GM19025 (cell line): ENCODE results near the gene GLS.
"Not testable (repeated sequence)": the region's sequence is repeated elsewhere in the genome, so short reads cannot be mapped to it uniquely, and the experiment has no call there.

Experiments
- ATAC-seq: cut with Tn5 transposase; IDR thresholded peaks from one replicate; pipeline ENCODE4 v1.9.1; 2021; ENCODE audit warnings: mild to moderate bottlenecking, low read depth, moderate library complexity; ENCODE audit not compliant: unreplicated experiment

Gene GLS

DNA sequence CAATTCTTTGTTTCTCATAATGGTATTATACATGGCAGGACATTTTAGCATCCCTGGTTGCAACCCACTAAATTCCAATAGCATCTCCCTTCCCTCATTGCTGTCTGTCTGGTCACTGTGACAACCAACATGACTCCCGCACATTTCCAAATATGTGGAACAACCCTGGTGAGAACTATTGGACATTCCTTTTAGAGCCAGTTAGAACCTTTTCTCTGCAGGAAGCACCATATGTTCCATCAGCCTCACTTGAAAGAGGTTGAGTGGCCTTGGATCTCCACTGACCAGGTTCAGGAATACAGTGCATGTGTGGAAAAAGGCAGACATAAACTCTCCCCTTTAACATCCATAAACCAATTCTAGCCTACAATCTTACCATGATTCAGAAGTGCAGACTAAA lies 25.9 kb upstream of the GLS start:
- no peak for ATAC-seq

DNA sequence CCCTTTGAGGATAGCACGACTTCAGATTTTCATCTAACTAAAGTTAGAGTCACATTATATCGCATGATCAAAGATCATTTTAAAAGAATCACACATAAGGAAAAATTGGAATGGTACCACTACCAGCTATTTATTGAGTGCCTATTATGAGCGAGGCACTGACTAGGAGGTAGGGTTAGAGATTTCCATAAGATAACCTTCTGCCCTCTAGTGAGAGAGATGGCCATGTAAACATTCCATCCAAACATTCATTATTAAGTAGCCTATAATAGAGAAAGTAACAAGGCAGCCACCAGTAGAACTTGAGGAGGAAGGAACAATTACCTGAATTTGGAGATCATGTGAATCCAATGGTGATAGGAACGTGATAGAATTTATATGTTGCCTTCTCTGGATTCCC lies 25.4 kb upstream of the GLS start:
- ATAC-seq, result no peak

DNA sequence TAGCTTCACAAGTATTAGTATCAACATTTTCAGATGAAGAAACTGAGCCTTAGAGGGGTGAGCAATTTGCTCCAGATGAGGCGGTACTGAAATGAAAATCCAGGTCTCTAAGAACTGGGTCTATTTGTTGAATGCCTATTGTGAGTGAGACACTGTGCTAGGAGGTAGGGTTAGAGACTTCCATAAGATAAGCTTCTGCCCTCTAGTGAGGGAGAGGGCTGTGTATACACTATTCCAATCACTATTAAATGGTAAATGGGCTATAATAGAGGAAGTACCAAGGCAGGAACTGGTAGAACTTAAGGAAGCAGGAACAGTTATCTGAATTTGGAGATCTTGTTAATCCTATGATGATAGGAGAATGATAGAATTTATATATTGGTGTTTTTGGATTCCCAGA lies 23.6 kb upstream of the GLS start:
- no peak for ATAC-seq

DNA sequence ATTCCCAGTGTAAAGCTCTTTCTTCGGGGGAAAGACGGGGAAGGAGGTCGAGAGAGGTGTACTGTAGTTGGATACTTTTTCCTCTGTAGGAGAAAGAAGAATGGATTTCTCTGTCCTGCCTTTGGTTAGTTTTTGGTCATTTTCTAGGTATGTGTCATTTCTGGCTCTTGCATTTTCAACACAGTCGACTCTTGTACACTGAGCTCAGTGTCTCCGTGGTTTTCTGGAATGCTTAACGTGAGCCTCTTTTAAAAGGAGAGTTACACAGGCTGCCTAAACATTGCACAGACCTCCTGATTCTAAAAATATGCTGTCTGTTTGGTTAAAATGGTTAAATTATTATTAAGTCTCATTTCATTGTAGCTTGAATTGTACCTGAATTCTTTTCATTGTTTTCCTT lies 21.8 kb upstream of the GLS start:
- ATAC-seq, result no peak

DNA sequence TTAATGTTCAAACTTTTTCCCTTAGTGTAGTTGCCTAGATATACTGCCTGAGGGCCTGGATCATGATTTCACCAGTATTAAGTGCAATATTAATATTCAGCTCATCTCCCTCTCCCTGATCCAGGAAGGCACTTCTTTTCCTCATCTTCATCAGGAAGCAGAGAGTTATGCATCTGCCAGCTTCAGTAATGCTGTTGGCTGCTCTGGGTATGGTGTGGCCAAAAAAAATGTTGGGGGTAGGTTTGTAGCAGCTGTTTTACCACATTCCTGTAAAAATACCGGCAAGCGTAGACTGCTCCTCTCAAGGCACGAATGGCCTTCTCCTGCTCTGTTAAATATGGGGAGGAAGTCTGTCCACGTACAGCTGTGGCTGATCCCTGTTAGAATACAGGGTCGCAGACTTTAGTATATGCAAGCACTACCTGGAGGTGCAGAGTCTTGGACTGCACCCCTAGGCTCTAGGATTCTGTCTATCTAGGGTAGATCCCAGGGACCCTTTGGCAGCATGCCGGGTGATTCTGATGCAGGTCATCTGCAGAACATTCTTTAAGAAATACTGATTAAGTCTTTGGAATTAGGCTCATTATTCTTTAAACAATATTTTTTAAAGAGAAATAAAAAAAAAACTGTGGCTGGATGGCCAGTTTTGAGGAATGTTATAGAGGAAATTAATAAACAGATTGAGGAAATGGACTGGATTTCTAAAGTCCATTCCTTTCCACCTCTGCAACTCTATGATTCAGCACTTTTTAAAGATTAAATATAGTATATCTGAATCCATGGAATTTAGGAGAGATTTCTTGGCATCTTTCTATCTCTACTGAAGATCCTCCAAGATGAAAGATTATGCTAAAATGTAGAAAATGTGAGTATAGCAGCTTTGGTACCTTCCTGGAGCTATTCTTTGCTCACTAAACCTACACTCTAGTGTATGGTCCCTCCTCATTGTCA lies 21.0 kb upstream of the GLS start:
- ATAC-seq, result no peak

DNA sequence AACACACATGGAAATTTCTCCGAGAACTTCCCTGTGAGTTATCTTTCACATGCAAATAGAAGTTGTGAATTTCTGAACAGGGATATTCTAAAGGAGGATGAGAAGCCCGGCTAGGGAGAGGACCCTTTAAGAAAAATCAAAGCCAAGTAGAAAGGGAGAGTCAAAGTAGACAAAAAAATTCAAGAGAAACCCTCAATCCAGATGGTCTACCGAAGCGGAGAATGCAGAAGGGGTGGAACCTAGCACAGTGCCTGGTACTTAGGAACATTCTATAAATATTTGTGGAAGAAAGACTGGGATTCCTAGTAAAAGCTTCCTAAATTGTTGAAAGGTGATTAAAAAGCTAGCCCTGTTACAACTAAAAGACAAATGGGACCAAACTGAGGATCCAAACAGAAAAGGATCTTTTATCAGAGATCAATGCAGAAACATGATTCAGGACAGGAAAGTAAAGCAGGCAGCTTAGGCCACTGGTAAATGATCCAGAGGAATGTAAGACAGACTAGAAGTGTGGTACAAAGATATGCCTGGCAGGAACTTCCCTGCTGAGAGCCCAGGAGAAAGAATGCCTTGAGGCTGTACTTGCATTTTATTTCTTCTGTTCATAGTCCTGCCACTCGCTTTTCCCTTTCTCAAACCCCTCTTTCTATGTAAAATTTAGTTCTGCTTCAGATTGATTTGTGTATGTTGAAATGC lies 19.5 kb upstream of the GLS start:
- no peak for ATAC-seq

DNA sequence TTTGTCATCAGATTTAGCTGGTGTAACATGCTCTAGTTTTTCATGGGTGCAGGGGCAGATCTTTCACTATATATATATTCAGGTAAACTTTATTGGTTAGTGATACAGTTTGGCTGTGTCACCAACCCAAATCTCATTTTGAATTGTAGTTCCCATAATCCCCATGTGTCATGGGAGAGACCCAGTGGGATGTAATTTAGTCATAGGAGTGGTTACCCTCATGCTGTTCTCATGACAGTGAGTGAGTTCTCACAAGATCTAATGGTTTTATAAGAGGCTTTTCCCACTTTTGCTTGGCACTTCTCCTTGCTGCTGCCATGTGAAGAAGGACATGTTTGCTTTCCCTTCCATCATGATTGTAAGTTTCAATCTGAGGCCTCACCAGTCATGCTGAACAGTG lies 18.5 kb upstream of the GLS start:
- not testable (repeated sequence) for ATAC-seq

DNA sequence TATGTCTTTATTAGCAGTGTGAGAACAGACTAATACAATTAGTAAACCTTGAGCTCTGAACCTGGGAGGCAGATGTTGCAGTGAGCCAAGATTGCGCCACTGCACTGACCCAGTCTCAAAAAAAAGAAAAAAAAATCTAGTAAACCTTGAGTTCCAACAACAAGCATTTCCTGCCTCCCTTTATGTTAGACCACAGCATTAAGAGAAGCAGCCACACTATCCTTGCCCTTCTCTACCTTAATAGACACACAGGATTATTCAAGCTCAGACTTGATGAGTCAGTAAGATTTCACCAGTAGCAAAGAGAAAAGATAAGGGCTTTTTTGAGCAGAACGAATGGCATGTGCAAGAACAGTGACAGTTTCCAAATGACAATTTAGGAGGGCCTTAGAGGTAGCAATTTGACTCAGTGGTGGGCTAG lies 18.0 kb upstream of the GLS start:
- no peak for ATAC-seq

DNA sequence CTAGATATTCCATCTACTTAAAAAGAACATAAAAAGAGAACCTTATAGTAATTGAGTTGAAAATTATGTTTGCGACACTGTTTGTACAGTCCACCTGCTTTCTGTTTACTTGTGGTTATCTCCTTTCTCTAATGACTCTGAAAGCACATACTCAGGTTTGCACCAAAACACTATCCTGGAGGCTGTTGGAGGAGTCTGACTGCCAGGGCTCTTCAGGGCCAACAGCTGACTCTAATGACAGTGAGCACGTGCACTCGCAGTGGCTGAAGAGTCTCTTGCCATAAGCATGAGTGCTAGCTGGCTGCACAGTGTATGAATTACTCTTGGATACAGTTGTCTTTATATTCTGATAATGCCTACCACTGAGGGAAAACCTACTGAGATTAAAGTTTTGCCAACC lies 16.7 kb upstream of the GLS start:
- no peak for ATAC-seq

DNA sequence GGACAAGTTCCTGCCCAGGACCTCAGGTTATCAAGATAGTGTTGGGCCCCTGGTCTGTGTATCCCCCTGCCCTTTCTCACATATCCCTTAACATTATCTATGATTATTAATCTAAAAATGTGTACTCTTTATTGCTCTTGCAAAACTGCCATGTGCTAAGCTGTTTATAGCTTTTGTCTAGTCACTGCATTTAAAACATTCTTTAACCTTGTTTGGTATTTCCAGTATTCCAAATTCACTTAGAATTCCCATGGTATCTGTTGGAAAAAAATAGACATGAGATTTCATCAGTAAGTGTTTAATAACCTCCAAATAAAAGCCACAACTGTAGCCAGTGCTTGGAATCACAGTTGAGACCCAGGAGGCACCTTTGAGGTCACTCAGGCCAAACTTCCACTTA lies 16.2 kb upstream of the GLS start:
- ATAC-seq, result no peak

DNA sequence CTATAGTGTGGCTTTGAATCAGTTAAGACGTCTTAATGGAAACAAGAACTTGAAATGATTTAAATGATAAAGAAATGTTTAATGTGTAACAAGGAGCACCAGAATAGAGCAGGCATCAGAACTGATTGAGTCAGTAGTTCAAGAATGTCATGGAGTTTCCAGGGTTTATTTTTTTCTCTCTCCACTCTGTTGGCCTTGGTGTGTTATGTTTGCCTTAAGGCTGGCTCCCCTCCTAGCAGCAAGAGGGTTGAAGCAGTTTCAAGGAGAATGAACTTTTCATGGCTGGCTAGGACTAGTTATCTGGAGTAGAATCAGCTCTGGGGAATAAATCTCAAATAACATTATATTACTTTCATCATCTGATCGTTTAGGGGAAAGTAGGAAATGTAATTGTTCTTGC lies 13.4 kb upstream of the GLS start:
- ATAC-seq, result no peak

DNA sequence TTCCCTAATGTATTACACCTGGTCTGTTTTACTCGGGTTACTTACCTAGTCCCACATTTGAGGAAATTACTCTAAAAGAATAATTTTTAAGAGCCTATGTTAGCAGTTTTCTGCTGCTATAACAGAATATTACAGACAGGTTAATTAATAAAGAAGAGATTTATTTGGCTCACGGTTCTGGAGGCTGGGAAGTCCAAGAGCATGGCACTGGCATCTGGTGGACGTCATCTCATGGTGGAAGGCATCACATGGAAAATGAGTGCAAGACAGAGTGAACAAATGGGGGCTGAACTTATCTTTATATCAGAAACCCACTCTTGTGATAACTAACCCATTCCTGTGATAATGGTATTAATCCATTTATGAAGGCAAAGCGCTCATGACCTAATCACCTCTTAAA lies 12.8 kb upstream of the GLS start:
- no peak for ATAC-seq

DNA sequence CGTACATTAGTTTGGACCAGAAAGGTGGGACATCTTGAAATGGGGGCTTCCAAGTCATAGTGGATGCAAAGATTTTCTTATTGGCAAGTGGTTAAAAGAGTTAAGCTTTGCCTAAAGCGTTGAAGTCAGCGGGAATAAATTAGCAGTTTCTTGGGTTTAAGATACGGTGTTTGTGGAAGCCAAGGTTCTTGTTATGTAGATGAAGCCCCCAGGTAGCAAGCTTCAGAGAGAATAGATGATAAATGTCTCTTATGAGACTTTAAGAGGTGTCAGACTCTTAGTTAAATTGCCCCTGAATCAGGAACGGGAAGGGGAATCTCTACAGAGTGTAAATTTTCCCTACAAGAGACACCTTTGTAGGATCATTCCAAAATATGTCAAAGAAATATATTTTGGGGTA lies 10.9 kb upstream of the GLS start:
- no peak for ATAC-seq

DNA sequence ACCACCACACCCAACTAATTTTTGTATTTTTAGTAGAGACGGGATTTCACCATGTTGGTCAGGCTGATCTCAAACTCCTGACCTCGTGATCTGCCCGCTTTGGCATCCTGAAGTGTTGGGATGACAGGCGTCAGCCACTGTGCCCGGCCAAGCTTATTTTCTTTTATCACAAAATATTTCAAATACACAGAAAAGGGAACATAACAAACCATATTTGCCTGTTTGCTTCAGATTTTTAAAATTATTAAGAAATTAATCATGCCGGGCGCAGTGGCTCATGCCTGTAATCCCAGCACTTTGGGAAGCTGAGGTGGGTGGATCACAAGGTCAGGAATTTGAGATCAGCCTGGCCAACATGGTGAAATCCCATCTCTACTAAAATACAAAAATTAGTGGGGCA lies 7.2 kb upstream of the GLS start:
- not testable (repeated sequence) for ATAC-seq

DNA sequence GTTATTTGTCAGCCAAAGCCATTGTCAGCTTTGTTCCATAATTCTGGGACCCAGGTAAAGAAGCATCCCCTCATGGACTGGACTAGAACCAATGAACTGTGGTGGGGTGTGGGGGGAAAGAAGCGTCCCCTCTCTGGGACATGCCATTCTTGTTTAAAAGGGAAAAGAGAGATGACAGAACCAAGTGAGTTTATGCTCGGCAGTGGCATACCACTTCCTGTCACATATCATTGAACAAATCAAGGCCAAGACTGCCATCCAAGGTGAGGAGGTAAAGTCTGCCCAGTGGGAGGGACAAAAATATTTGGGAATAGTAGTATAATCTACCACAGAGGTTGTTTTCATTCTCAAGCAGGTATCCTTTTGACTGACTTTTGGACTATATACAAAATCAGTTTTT lies 4.7 kb upstream of the GLS start:
- ATAC-seq, result no peak

DNA sequence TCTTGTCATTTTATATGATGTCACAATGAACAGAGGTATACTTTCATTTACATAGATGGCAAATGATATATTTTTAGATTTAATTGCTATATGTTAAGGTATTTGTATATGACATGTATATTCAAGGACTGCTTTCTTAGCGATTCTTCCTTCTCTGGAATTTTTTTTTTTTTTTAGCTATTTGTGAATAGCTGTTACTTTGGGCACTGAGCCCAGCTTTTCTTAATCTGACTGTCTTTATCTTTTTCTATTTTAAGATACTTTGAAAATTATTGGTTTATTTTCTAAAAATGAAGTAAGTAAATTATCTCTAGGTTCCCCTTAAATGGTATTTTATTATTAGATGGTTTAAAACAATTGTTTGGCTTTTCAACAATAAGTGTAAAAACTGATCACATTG lies 4.0 kb upstream of the GLS start:
- no peak for ATAC-seq

DNA sequence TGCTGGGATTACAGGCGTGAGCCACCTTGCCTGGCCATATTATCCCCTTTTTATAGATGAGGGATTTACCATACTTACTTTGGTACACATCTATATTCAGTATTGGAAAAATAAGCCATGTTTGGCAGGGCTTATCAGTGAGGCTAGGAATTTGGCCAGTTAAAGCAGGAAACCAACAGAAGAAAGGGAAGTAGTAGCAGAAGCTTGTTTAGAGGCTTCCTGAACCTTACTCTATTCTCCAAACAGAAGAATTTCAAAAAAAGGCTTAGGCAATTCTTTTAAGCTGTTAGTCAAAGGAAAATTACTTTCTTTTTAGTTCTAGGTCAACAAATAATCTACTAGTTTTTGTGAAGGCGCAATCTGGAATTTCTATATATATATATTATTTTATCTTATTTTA lies 3.2 kb upstream of the GLS start:
- ATAC-seq, result no peak

DNA sequence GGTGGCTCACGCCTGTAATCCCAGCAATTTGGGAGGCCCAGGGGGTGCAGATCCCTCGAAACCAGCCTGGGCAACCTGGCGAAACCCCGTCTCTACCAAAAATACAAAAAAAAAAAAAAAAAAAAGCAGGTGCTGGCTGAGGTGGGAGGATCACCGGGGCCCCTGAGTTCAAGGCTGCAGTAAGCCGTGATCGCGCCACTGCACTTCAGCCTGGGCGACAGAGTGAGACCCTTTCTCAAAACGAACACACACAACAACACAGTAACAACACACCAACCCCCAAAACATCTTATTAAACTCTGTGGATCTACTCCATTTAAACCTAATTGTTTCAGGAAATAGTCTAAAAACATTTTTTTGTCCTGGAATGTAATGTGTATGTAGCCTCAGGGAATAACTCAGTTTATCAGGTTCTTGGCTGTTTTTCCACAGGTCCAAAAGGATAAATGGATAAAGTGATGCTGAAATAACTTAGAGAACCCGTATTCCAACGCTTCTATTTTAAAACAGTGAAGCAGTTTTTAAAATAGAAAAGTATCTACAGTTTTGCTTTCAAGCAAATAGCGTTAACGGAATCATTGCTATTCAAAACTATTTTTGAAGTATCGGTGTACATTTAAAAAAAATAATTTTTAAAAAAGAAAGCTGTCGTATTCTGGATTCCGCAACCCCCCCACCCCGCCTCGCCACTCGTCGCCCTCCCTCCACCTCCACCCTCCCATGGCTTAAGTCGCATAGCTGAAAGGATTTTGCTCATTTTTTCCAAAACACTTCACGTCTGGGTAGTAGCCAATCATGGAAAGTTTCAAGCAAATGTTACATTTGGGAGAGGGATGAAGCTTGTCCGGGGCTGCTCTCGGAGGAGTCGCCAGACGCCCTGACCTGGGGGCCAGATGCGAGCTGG lies 895 bp upstream of the GLS start:
- ATAC-seq, result no peak

DNA sequence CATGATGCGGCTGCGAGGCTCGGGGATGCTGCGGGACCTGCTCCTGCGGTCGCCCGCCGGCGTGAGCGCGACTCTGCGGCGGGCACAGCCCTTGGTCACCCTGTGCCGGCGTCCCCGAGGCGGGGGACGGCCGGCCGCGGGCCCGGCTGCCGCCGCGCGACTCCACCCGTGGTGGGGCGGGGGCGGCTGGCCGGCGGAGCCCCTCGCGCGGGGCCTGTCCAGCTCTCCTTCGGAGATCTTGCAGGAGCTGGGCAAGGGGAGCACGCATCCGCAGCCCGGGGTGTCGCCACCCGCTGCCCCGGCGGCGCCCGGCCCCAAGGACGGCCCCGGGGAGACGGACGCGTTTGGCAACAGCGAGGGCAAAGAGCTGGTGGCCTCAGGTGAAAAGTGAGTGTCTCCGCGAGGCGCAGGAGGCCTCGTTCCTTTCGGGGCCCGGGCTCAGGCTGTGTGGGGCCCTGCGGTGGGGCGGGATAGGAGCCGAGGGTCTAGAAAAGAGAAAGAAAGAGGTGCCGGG lies 520 bp downstream of the GLS start:
- no peak for ATAC-seq

DNA sequence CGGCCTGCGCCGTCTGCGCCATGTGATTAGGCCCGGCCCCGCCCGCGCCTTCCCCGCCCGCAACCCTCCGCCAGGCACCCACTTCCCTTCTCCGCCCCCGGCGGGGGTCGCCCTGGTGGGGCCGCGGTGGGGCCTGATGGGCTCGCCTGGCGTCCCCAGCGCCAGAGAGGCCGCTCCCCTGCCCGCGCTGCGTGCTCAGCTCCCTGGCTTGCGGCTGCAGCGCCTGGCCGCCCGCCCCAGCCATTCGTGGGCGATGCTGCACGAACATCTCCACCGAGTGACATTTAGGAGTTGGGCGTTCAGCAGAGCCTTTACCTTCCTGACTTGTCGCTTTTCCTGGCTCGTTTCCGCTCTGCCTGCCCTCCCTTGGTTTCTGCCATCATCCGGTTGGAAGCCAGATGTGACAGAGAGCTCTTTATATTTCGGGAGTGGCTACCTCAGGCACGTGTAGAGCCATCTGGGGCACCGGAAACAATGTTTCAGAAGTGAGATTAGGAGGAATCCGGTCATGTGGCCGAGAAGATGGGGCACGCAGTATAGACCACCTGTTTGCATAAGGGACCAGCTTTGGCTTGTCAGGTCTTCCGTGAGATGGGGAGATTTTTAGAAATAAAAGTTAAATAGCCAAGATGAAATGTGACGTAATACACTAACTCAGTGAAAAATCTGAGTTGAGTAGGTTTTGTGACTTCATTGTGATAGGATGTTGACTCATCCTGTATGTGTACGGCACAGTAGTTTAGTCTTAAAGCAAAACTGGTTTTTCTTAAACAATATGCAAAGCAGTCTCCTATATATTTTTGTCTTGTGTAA lies 1.2 kb downstream of the GLS start:
- peak; percentile 47 for ATAC-seq
